ENCODE results near the gene GALNTL6.

The GALNTL6 gene

DNA sequence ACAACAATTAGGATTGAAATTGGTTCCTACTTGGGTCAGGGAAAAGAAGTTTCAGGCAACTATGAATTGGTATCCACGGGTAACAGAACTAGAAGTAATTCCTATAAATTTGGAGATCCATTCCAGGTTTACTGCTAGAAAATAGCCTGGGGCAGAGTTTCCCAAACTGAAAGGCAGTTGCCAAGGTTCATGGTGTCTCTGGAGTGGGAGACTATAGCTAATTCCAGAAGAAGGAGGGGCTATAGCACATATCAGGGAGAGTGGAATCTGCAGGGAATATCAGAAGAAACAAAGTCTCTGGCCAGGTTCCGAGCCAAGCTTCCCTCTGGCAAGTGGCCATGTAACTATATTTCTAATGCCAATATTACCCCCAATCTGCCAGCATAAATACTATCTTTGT, 166.3 kb downstream of the GALNTL6 start:
- ChIA-PET POLR2A (no interaction called here), CTCF (no interaction called here)
- DNase-seq (ENCODE audit: extremely low spot score), result no peak
- TF ChIP-seq HDGF (IDR thresholded peaks at IDR 0.05; ENCODE audit: borderline replicate concordance), result no peak
- TF ChIP-seq FOXK2 (IDR thresholded peaks at IDR 0.05), result no peak
- TF ChIP-seq ELF4 (IDR thresholded peaks at IDR 0.05), result no peak
- TF ChIP-seq SP1 (IDR thresholded peaks at IDR 0.05), result no peak
- no peak for TF ChIP-seq TARDBP (IDR thresholded peaks at IDR 0.05)
- no peak for TF ChIP-seq L3MBTL2 (conservative IDR thresholded peaks at IDR 0.05)
- TF ChIP-seq SUZ12 (IDR thresholded peaks at IDR 0.05), result no peak
- no peak for TF ChIP-seq FOXA1 (IDR thresholded peaks at IDR 0.05)
- TF ChIP-seq FOXM1 (IDR thresholded peaks at IDR 0.05; ENCODE audit: borderline replicate concordance), result no peak
- TF ChIP-seq NFRKB (IDR thresholded peaks at IDR 0.05), result no peak
- TF ChIP-seq ZNF384 (IDR thresholded peaks at IDR 0.05), result no peak
- TF ChIP-seq BHLHE40 (IDR thresholded peaks at IDR 0.05; ENCODE audit: borderline replicate concordance), result no peak
- TF ChIP-seq LEF1 (IDR thresholded peaks at IDR 0.05; ENCODE audit: borderline replicate concordance), result no peak
- TF ChIP-seq, protein P1, sequence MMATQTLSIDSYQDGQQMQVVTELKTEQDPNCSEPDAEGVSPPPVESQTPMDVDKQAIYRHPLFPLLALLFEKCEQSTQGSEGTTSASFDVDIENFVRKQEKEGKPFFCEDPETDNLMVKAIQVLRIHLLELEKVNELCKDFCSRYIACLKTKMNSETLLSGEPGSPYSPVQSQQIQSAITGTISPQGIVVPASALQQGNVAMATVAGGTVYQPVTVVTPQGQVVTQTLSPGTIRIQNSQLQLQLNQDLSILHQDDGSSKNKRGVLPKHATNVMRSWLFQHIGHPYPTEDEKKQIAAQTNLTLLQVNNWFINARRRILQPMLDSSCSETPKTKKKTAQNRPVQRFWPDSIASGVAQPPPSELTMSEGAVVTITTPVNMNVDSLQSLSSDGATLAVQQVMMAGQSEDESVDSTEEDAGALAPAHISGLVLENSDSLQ (IDR thresholded peaks at IDR 0.05), result no peak

GRCh38 chr4:171981185-171981584, 168.0 kb downstream of the GALNTL6 start:
- TF ChIP-seq ARNT (IDR thresholded peaks at IDR 0.05) (no peak), SUZ12 (IDR thresholded peaks at IDR 0.05) (no peak), ZNF384 (IDR thresholded peaks at IDR 0.05) (no peak)
- ChIA-PET CTCF (no interaction called here), POLR2A (no interaction called here)
- no peak for DNase-seq (ENCODE audit: extremely low spot score)

GRCh38 chr4:171983935-171984805, 171.0 kb downstream of the GALNTL6 start:
- CTCF ChIA-PET, result interaction anchor here (0.9 kb wide), 1 partner anchor 50 kb away, joined by 3 read pairs; no protein-coding TSS in a partner anchor
- POLR2A ChIA-PET, result no interaction called here
- DNase-seq (ENCODE audit: extremely low spot score), result no peak
- TF ChIP-seq ELF4 (IDR thresholded peaks at IDR 0.05), result no peak
- no peak for TF ChIP-seq ZNF384 (IDR thresholded peaks at IDR 0.05)
- TF ChIP-seq SUZ12 (IDR thresholded peaks at IDR 0.05), result no peak
- TF ChIP-seq L3MBTL2 (conservative IDR thresholded peaks at IDR 0.05), result no peak
- no peak for TF ChIP-seq ARNT (IDR thresholded peaks at IDR 0.05)
- no peak for TF ChIP-seq FOXA1 (IDR thresholded peaks at IDR 0.05)
- TF ChIP-seq CTBP1 (IDR thresholded peaks at IDR 0.05; ENCODE audit: borderline replicate concordance), result no peak
- no peak for TF ChIP-seq BHLHE40 (IDR thresholded peaks at IDR 0.05; ENCODE audit: borderline replicate concordance)
- TF ChIP-seq HDGF (IDR thresholded peaks at IDR 0.05; ENCODE audit: borderline replicate concordance), result no peak
- TF ChIP-seq FOXK2 (IDR thresholded peaks at IDR 0.05), result no peak
- no peak for TF ChIP-seq LEF1 (IDR thresholded peaks at IDR 0.05; ENCODE audit: borderline replicate concordance)
- TF ChIP-seq SP1 (IDR thresholded peaks at IDR 0.05), result no peak
- TF ChIP-seq NFRKB (IDR thresholded peaks at IDR 0.05), result no peak
- no peak for TF ChIP-seq FOXM1 (IDR thresholded peaks at IDR 0.05; ENCODE audit: borderline replicate concordance)
- TF ChIP-seq TARDBP (IDR thresholded peaks at IDR 0.05), result no peak
- TF ChIP-seq, protein P1 (IDR thresholded peaks at IDR 0.05), result no peak

DNA sequence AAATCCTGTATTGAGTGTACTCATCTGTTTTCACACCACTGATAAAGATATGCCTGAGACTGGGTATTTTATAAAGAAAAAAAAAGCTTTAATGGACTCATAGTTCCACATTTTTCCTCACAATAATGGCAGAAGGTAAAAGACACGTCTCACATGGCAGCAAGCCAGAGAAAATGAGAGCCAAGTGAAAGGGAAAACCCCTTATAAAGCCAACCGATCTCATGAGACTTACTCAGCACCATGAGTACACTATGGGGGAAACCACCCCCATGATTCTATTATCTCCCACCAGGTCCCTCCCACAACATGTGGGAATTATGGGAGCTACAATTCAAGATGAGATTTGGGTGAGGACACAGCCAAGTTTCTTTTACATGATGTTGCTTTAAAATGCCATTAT, 171.9 kb downstream of the GALNTL6 start:
- TF ChIP-seq HDGF (IDR thresholded peaks at IDR 0.05; ENCODE audit: borderline replicate concordance) (no peak), ARNT (IDR thresholded peaks at IDR 0.05) (no peak)
- TF ChIP-seq, protein P1 (IDR thresholded peaks at IDR 0.05), result no peak
- ChIA-PET POLR2A (no interaction called here), CTCF (interaction anchor here (0.7 to 0.9 kb wide), 2 partner anchors 49 to 215 kb away, joined by 3 to 8 read pairs; no protein-coding TSS in a partner anchor)
- DNase-seq (ENCODE audit: extremely low spot score), result no peak

GRCh38 chr4:171993247-171993646, 180.0 kb downstream of the GALNTL6 start:
- ChIA-PET CTCF (no interaction called here), POLR2A (no interaction called here)
- DNase-seq (ENCODE audit: extremely low spot score), result no peak
- TF ChIP-seq LEF1 (IDR thresholded peaks at IDR 0.05; ENCODE audit: borderline replicate concordance), result no peak
- no peak for TF ChIP-seq FOXK2 (IDR thresholded peaks at IDR 0.05)
- TF ChIP-seq TARDBP (IDR thresholded peaks at IDR 0.05), result no peak
- TF ChIP-seq BHLHE40 (IDR thresholded peaks at IDR 0.05; ENCODE audit: borderline replicate concordance), result no peak
- TF ChIP-seq ZNF384 (IDR thresholded peaks at IDR 0.05), result no peak
- TF ChIP-seq CTBP1 (IDR thresholded peaks at IDR 0.05; ENCODE audit: borderline replicate concordance), result no peak
- no peak for TF ChIP-seq FOXM1 (IDR thresholded peaks at IDR 0.05; ENCODE audit: borderline replicate concordance)
- TF ChIP-seq, protein P1 (IDR thresholded peaks at IDR 0.05), result no peak
- TF ChIP-seq SP1 (IDR thresholded peaks at IDR 0.05), result no peak
- TF ChIP-seq NFRKB (IDR thresholded peaks at IDR 0.05), result no peak
- no peak for TF ChIP-seq FOXA1 (IDR thresholded peaks at IDR 0.05)
- TF ChIP-seq L3MBTL2 (conservative IDR thresholded peaks at IDR 0.05), result no peak
- TF ChIP-seq ELF4 (IDR thresholded peaks at IDR 0.05), result no peak
- TF ChIP-seq ARNT (IDR thresholded peaks at IDR 0.05), result no peak
- no peak for TF ChIP-seq HDGF (IDR thresholded peaks at IDR 0.05; ENCODE audit: borderline replicate concordance)
